Panc1 (cell line): ENCODE data around the gene PCMTD2. TPM values are rescaled to one million over a fixed set of nuclear protein-coding genes. Genes with fewer than 3 reads are reported as not detected.

ENCODE experiments used
- ATAC-seq: fragments of 200-7000 bp; cut with Tn5 transposase; 2 replicates; pipeline ENCODE4 v1.9.1; 2020; ENCODE audit warnings: mild to moderate bottlenecking, moderate library complexity
- BruUV-seq: library from RNA; stranded (reverse); fragments of 400-500 nt; replicated peaks from 2 replicates; lab custom pipeline; 2021; lab: Mats Ljungman, UMichigan
- CTCF ChIA-PET: fragments of 300-600 bp; sonication (Branson Sonifier 250); formaldehyde crosslinking; loops from one replicate; lab custom pipeline; 2022; ENCODE audit warnings: antibody characterized with exemption; lab: Charles Lee
- POLR2A ChIA-PET: fragments of 300-600 bp; sonication (Branson Sonifier 250); formaldehyde crosslinking; loops from one replicate; lab custom pipeline; 2022; ENCODE audit warnings: antibody characterized with exemption; lab: Charles Lee
- DNase-seq: peaks from one replicate; pipeline ENCODE4 v3.0.0-alpha.2; 2010; ENCODE audit warnings: low read depth, low spot score
- H3K27ac ChIP-seq: 2 replicates; pipeline ENCODE4 v1.5.1; 2011; ENCODE audit warnings: mild to moderate bottlenecking, low read length, inconsistent platforms
- H3K27me3 ChIP-seq: fragments of 200-500 bp; sonication (Bioruptor generic); 2 replicates; pipeline ENCODE4 v1.6.0; 2014; ENCODE audit warnings: low read length, inconsistent platforms; ENCODE audit not compliant: control insufficient read depth, insufficient read depth
- H3K36me3 ChIP-seq: fragments of 200-500 bp; sonication (Bioruptor generic); 2 replicates; pipeline ENCODE4 v1.5.1; 2014; ENCODE audit warnings: inconsistent platforms, mild to moderate bottlenecking, low read length, moderate library complexity; ENCODE audit not compliant: control insufficient read depth, insufficient read depth
- H3K4me1 ChIP-seq: 2 replicates; pipeline ENCODE4 v1.5.1; 2011; ENCODE audit warnings: inconsistent platforms, mild to moderate bottlenecking, low read length, moderate library complexity; ENCODE audit not compliant: control insufficient read depth, insufficient read depth
- H3K4me3 ChIP-seq, 2 experiments: 2 replicates each; pipeline ENCODE4 v1.5.1; 2011 to 2012; ENCODE audit warnings: low read depth in 2 of 2, low read length in 2 of 2, mild to moderate bottlenecking in 2 of 2, inconsistent platforms in 1 of 2, moderate library complexity in 1 of 2
- H3K9me3 ChIP-seq: fragments of 200-500 bp; sonication (Bioruptor generic); 2 replicates; pipeline ENCODE4 v1.5.1; 2014; ENCODE audit warnings: low read depth, mild to moderate bottlenecking, inconsistent platforms, low read length, moderate library complexity; ENCODE audit not compliant: control insufficient read depth, insufficient read depth
- CTCF ChIP-seq: fragments of 450-650 bp; IDR thresholded peaks from 2 replicates; pipeline ENCODE4 v1.5.1; 2017; ENCODE audit warnings: mild to moderate bottlenecking
- POLR2AphosphoS5 ChIP-seq: IDR thresholded peaks from 2 replicates; pipeline ENCODE4 v1.6.1; 2012; ENCODE audit warnings: mild to moderate bottlenecking, low read depth, low read length, moderate library complexity
- REST ChIP-seq, 2 experiments: IDR thresholded peaks; 2 replicates each; pipeline ENCODE4 v1.6.1; 2011 to 2012; ENCODE audit warnings: low read depth in 2 of 2, control low read depth in 1 of 2, low read length in 1 of 2, mild to moderate bottlenecking in 1 of 2, moderate library complexity in 1 of 2; ENCODE audit not compliant: insufficient read depth in 1 of 2
- SIN3A ChIP-seq: IDR thresholded peaks from 2 replicates; pipeline ENCODE4 v1.6.1; 2012; ENCODE audit warnings: low read depth, mild to moderate bottlenecking, low read length, moderate library complexity, borderline replicate concordance; ENCODE audit not compliant: insufficient read depth
- TCF7L2 ChIP-seq: IDR thresholded peaks from 2 replicates; pipeline ENCODE4 v1.6.1; 2011; ENCODE audit warnings: mild to moderate bottlenecking, low read depth, low read length, inconsistent platforms
- in situ Hi-C: cut with HindIII; loops from 2 replicates; pipeline ENCODE4 v1.10.0; 2016; ENCODE audit warnings: low sequenced_read_pairs, low pct_unique_long_range_greater_than_20kb
- intact Hi-C: fragments of 100-400 bp; cut with micrococcal nuclease; formaldehyde crosslinking; loops from one replicate; pipeline ENCODE4 v1.10.0; 2022; ENCODE audit not compliant: unreplicated experiment
- total RNA-seq: library from RNA; stranded (reverse); gene quantifications from one replicate; pipeline ENCODE4 v1.2.1, GENCODE V29; 2021; ENCODE audit not compliant: unreplicated experiment

Gene PCMTD2
- total RNA-seq, 1 experiment from 2014 or later = 35.0 TPM

- ATAC-seq = no peak
- ChIA-PET CTCF (no interaction called here), POLR2A (no interaction called here)
- H3K9me3 ChIP-seq = no peaks in the 10 kb centered on the region
- no peak overlapping the region for H3K4me3 ChIP-seq
- no peaks in the 10 kb centered on the region for H3K4me1 ChIP-seq
- no peaks in the 10 kb centered on the region for H3K36me3 ChIP-seq
- no peaks in the 10 kb centered on the region for H3K27me3 ChIP-seq
- no peak for DNase-seq
- in situ Hi-C loops = no loop called here
- TF ChIP-seq POLR2AphosphoS5 (no peak), SIN3A (no peak), CTCF (no peak), REST (IDR thresholded peaks at IDR 0.05; ENCODE audit: insufficient read depth in 1 of 2, low read depth in 2 of 2, low read length in 1 of 2) (no peak), TCF7L2 (no peak)
- no peak overlapping the region for H3K27ac ChIP-seq
- BruUV-seq = no TSS peak
- intact Hi-C loops = no loop called here
These were observed 36.3 kb upstream of the PCMTD2 start for GRCh38 chr20:64219202-64219601.

- no TSS peak for BruUV-seq
- intact Hi-C loops = no loop called here
These were observed 35.8 kb upstream of the PCMTD2 start for GRCh38 chr20:64219730-64220129.

More at GRCh38 chr20:64219730-64220129, 35.8 kb upstream of the PCMTD2 start:
- H3K4me3 ChIP-seq = no peak overlapping the region
- no peaks in the 10 kb centered on the region for H3K36me3 ChIP-seq
- no peaks in the 10 kb centered on the region for H3K4me1 ChIP-seq
- ChIA-PET CTCF (no interaction called here), POLR2A (no interaction called here)
- no peaks in the 10 kb centered on the region for H3K27me3 ChIP-seq
- no peaks in the 10 kb centered on the region for H3K9me3 ChIP-seq
- TF ChIP-seq SIN3A = no peak
- no peak for TF ChIP-seq POLR2AphosphoS5
- no peak for TF ChIP-seq TCF7L2
- TF ChIP-seq REST (IDR thresholded peaks at IDR 0.05; ENCODE audit: insufficient read depth in 1 of 2, low read depth in 2 of 2, low read length in 1 of 2) = no peak
- no peak for TF ChIP-seq CTCF
- DNase-seq (no peak), ATAC-seq (no peak)
- no peak overlapping the region for H3K27ac ChIP-seq
- in situ Hi-C loops = no loop called here
